Cardiac fibroblast (primary cell): Measurements from ENCODE around the gene C10orf95.

Source experiments
- DNase-seq, 2 donors: peaks; one replicate each; pipeline versions ENCODE4 v3.0.0 to v3.0.0-alpha.2; 2010; ENCODE audit warnings: low read depth in 2 of 2
- H3K4me3 ChIP-seq, 2 donors: replicated peaks in 1 of 2; 1 replicate in 1 of 2; 2 replicates in 1 of 2; pipeline ENCODE4 v1.5.1; 2011; ENCODE audit warnings: low read depth in 2 of 2, low read length in 2 of 2, mild to moderate bottlenecking in 2 of 2, moderate library complexity in 1 of 2
- CTCF ChIP-seq: IDR thresholded peaks from one replicate; pipeline ENCODE4 v1.5.1; 2011; ENCODE audit warnings: low read depth, mild to moderate bottlenecking, low read length, inconsistent platforms

Gene C10orf95

DNA sequence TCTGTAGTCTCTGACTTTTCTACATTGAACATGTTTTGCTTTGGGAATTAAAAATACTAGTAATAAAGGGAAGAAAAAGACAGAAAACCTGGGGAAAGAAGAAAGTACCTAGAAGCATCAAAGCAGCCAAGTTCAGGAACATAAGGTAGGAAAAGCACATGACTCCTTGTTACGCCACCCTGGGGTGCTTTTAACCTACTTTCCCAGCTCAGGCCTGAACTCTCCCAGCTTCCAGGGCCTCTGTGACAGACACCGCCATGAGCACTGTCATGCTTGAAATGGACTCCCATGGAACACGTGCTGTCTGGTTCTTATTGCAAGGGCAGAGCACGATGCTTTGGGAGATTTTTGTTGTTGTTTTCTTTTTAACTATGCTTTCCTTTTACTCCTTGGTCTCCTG is 39.8 kb upstream of the C10orf95 start:
- TF ChIP-seq CTCF = no peak
- DNase-seq = no peak
- no peak overlapping the region for H3K4me3 ChIP-seq

DNA sequence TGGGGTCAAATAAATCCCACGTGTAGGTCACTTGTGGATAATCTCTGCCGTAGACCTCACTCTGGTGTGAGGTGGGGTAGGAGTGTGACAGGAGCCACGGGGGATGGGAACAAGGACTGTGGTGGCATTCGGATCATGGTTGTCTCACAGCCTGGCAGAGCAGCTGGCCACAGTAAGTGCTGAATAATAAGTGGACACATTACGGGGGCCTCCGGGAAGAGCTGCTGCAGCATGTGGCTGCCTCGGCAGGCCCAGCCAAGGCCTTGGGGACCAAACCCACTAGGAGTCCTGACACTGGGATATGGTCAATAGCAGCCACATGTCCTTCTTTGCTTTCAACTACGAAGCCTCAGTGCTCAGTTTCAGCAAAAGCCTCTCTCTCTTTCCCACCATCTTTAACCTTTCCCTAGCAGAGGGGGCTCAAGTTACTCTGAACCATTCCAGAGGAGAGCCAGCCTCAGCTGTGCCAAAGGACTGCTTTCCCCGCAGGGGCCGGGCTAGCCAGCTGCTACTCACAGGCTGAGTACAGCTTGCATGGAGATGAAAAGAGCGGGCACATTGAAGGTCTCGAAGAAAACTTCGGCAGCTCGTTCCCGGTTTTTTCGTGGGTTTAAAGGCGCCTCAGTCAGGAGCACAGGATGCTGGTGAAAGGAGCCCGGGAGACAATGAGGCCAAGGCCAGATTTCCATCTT is 33.9 kb upstream of the C10orf95 start:
- no peak for DNase-seq
- no peak overlapping the region for H3K4me3 ChIP-seq
- no peak for TF ChIP-seq CTCF

- no peak for TF ChIP-seq CTCF
- no peak for DNase-seq
- no peak overlapping the region for H3K4me3 ChIP-seq
Measured at GRCh38 chr10:102484021-102484420, 32.7 kb upstream of the C10orf95 start.

GRCh38 chr10:102480396-102480795 is 29.1 kb upstream of the C10orf95 start:
- DNase-seq = no peak
- TF ChIP-seq CTCF = no peak
- H3K4me3 ChIP-seq = no peak overlapping the region

- TF ChIP-seq CTCF = no peak
- no peak for DNase-seq
- no peak overlapping the region for H3K4me3 ChIP-seq
Measured at GRCh38 chr10:102479651-102480050, 28.3 kb upstream of the C10orf95 start.

DNA sequence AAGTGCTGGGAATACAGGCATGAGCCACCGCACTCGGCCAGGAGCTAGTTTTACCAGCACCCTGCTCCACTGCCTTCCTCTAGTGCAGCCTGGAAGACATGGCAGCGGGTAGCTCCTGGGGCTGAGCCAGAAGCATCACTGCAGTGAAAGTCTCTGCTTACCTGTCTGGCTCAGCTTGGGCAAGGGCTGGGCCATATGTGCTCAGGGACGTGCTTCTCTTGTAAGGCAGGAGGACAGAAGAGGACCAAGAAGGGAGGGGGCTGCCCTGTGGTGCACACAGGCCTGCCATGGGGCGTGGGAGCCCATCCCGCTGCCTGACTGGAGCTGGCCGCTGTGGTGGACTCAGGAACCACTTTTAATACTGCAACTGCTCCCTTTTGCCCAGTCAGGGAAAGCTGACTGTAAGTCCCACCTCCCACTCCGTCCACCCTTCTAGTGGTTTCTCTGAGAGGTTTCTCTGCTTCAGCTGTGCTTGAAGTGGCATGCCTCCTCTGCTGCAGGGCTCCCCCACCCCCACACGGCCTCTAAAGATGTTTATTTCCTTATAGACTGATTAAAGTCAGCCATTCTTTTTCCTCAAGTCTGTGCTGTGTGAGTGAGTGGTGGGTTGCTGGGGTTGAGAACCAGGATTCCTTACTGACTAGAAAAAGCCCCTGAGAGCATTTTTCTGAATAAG is 25.3 kb upstream of the C10orf95 start:
- TF ChIP-seq CTCF = no peak
- no peak overlapping the region for H3K4me3 ChIP-seq
- no peak for DNase-seq
